ENCODE data around the gene CDKN3.
"Not testable (repeated sequence)": the region's sequence is repeated elsewhere in the genome, so short reads cannot be mapped to it uniquely, and the experiment has no call there.

CDKN3 gene

GRCh38 chr14:54451121-54451601 lies 54.4 kb downstream of the CDKN3 start:
- no peak for DNase-seq (ENCODE audit: low spot score)
- TF ChIP-seq, protein P1, sequence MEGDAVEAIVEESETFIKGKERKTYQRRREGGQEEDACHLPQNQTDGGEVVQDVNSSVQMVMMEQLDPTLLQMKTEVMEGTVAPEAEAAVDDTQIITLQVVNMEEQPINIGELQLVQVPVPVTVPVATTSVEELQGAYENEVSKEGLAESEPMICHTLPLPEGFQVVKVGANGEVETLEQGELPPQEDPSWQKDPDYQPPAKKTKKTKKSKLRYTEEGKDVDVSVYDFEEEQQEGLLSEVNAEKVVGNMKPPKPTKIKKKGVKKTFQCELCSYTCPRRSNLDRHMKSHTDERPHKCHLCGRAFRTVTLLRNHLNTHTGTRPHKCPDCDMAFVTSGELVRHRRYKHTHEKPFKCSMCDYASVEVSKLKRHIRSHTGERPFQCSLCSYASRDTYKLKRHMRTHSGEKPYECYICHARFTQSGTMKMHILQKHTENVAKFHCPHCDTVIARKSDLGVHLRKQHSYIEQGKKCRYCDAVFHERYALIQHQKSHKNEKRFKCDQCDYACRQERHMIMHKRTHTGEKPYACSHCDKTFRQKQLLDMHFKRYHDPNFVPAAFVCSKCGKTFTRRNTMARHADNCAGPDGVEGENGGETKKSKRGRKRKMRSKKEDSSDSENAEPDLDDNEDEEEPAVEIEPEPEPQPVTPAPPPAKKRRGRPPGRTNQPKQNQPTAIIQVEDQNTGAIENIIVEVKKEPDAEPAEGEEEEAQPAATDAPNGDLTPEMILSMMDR (IDR thresholded peaks at IDR 0.05; ENCODE audit: extremely low read depth, missing control alignments) = no peak

DNA sequence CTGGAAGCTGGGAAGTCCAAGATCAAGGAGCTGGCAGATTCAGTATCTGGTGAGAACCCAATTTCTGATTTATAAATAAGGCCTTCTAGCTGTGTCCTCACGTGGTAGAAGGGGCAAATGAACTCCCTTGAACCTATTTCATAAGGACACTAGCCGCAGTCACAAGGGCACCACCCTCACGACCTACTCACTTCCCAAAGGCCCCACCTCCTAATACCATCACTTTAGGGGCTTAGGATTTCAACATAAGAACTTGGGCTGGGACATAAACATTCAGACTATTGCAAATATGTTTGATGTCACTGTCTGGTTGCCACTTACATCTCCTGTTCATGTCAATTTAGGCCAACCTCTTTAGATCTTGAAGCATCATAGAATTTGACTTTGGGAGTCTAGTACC lies 55.2 kb downstream of the CDKN3 start:
- DNase-seq (ENCODE audit: low spot score) = no peak
- TF ChIP-seq, protein P1 (IDR thresholded peaks at IDR 0.05; ENCODE audit: extremely low read depth, missing control alignments) = no peak

DNA sequence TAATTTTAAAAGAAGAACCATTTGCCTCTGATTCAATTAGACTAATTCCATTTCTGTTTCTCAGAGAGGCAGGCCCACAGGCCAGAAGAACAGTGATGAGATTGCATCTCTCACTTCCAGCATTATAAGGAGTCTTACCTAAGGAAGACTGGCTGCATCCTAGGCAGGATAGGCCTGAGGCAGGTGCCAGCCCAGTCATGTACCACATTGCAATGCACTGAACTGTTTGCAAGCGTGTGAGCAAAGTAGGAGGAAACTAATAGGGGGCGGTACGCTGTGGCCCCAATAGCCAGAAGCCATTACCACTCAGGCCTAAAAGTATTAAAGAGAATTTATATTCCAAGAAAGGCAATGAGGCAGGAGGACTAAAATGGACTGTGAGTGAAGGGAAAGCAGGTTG lies 56.4 kb downstream of the CDKN3 start:
- TF ChIP-seq, protein P1 (IDR thresholded peaks at IDR 0.05; ENCODE audit: extremely low read depth, missing control alignments) = no peak
- DNase-seq (ENCODE audit: low spot score) = no peak

GRCh38 chr14:54453990-54454389 lies 57.2 kb downstream of the CDKN3 start:
- not testable (repeated sequence) for DNase-seq (ENCODE audit: low spot score)

DNA sequence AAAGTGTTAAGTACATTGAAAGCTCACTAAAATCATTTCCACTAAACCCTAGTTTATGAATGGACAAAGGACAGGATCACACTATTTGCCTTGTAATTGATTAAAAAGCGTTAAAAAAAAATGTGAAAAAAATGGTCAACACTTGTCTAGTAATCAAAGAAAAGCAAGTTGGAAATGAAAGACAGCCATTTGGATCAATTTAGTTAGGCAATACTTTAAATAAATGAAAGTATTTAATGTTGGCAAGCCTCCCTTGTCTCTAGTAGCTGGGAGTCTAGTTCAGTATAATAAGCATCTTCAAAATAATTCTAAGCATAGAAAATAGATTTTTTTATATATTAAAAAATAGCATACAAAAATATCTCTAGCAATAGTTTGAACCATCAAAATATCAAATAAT lies 58.6 kb downstream of the CDKN3 start:
- no peak for DNase-seq (ENCODE audit: low spot score)
- TF ChIP-seq, protein P1 (IDR thresholded peaks at IDR 0.05; ENCODE audit: extremely low read depth, missing control alignments) = no peak

GRCh38 chr14:54456820-54457608 lies 60.2 kb downstream of the CDKN3 start:
- not testable (repeated sequence) for DNase-seq (ENCODE audit: low spot score)

- TF ChIP-seq, protein P1 (IDR thresholded peaks at IDR 0.05; ENCODE audit: extremely low read depth, missing control alignments) = no peak
- DNase-seq (ENCODE audit: low spot score) = no peak
Measured at GRCh38 chr14:54457609-54457996, 60.8 kb downstream of the CDKN3 start.

DNA sequence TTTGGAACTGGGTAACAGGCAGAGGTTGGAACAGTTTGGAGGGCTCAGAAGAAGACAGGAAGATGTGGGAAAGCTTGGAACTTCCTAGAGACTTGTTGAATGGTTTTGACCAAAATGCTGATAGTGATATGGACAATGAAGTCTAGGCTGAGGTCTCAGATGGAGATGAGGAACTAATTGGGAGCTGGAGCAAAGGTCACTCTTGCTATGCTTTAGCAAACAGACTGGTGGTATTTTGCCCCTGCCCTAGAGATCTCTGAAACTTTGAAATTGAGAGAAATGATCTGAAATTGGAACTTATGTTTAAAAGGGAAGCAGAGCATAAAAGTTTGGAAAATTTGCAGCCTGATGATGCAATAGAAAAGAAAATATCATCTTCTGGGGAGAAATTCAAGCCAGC lies 61.7 kb downstream of the CDKN3 start:
- DNase-seq (ENCODE audit: low spot score) = not testable (repeated sequence)

DNA sequence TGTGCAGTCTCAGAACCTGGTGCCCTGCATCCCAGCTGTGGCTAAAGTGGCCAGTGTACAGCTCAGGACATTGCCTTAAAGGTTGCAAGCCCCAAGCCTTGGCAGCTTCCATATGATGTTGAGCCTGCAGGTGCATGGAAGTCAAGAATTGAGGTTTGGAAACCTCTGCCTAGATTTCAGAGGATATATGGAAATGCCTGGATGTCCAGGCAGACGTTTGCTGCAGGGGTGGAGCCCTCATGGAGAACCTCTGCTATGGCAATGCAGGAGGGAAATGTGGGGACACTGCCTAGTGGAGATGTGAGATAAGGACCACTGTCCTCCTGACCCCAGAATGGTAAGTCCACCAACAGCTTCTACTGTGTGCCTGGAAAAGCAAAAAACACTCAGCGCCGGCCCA lies 62.3 kb downstream of the CDKN3 start:
- no peak for DNase-seq (ENCODE audit: low spot score)
- TF ChIP-seq, protein P1 (IDR thresholded peaks at IDR 0.05; ENCODE audit: extremely low read depth, missing control alignments) = no peak
